ENCODE data around the gene SLC37A3.

The SLC37A3 gene

DNA sequence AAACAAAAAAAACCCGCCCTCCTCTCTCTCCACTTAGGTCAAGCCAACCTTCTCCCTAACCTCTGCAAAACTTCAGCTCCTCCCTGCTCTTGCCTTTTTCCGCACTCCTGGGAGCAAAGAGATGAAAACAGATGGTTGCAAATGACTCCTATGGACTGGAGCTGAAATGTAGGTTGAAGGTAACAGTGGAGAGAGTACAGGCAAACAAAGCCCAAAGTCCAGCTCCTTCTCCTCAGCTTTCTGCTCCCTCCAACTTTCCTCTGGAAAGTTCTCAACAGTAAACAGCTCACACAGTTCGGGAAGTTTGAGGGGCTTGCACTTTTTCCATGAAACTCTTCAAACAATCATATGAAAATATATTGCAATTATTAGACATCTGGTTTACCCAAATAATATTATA, 90.3 kb downstream of the SLC37A3 start:
- Histone ChIP-seq H3K4me1 (ENCODE audit: control insufficient read depth in 2 of 2, insufficient read depth in 1 of 2, low read depth in 1 of 2, low read length in 2 of 2) (no peaks in the 10 kb centered on the region), H4K8ac (ENCODE audit: low read depth, low read length) (no peak overlapping the region), H3K14ac (ENCODE audit: low read length) (no peak overlapping the region), H3K9ac (ENCODE audit: low read depth, low read length, poor library complexity) (no peak overlapping the region), H3K4me2 (ENCODE audit: insufficient read depth, low read length, poor library complexity, severe bottlenecking) (no peak overlapping the region), H3K4ac (ENCODE audit: low read length) (no peak overlapping the region), H3K36me3 (replicated peaks in 1 of 2; ENCODE audit: control insufficient read depth in 2 of 2, insufficient read depth in 2 of 2, low read length in 2 of 2) (no peaks in the 10 kb centered on the region), H2AK5ac (ENCODE audit: low read depth, low read length) (no peak overlapping the region), H3K79me1 (ENCODE audit: low read depth, low read length) (no peaks in the 10 kb centered on the region), H2BK15ac (ENCODE audit: low read length) (no peak overlapping the region), H3K18ac (ENCODE audit: low read length) (no peak overlapping the region), H3K27ac (replicated peaks; ENCODE audit: low read length) (no peak overlapping the region), H2BK12ac (ENCODE audit: low read length) (no peak overlapping the region), H2BK5ac (ENCODE audit: low read length) (no peak overlapping the region), H2BK120ac (ENCODE audit: low read depth, low read length) (no peak overlapping the region), H4K91ac (ENCODE audit: low read depth, low read length, poor library complexity) (no peak overlapping the region), H3K9me3 (replicated peaks in 1 of 2; ENCODE audit: control insufficient read depth in 2 of 2, insufficient read depth in 1 of 2, low read depth in 1 of 2, low read length in 2 of 2) (peaks cover 1 to 3% of the 10 kb centered on the region in 2 donors), H3K4me3 (ENCODE audit: low read length in 2 of 2) (no peak overlapping the region), H2AFZ (ENCODE audit: low read length) (no peak overlapping the region), H3K27me3 (ENCODE audit: control insufficient read depth in 3 of 3, insufficient read depth in 3 of 3, low read depth in 1 of 3, low read length in 3 of 3) (no peaks in the 10 kb centered on the region), H3K23ac (ENCODE audit: low read depth, low read length, poor library complexity) (no peak overlapping the region)
- DNase-seq (ENCODE audit: low spot score) = no peak
- 100% methylated on average over 1 of the region's 3 CpGs; no CpG with 5 or more reads in 1 of the 2 donors for WGBS, 2 donors (ENCODE audit: extremely low coverage in 2 of 2, insufficient read length in 2 of 2, insufficient replicate concordance in 1 of 2)

DNA sequence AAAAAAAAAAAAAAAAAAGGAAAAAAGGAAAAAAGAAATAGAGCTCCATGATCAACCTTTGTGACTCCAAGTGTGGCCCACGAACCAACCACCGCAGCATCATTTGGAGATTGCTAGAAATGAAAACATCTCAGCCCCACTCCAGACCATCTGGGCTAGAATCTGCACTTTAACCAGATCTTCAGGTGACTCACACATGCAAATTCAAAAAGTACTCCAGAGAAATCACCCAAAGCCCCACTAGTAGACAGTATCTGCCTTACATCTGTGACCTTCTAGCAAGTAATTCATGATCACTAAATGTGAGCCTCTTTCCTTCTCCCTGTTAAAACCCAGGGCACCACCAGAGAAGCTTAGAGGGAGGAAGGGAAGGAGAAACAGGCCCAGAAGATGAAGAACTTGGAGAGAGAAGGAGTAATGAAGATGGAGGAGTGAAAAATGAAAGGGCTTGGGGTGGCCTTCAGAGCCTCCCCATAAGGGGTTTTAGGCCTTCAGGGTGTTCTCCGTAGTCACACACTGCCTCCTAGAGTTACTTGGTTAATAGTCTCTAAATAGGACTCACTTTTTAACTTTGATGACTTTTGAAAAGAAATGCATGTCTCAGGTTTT, 94.0 kb downstream of the SLC37A3 start:
- Histone ChIP-seq H4K8ac (ENCODE audit: low read depth, low read length) (no peak overlapping the region), H4K91ac (ENCODE audit: low read depth, low read length, poor library complexity) (no peak overlapping the region), H3K27ac (replicated peaks; ENCODE audit: low read length) (no peak overlapping the region), H2BK15ac (ENCODE audit: low read length) (no peak overlapping the region), H3K23ac (ENCODE audit: low read depth, low read length, poor library complexity) (no peak overlapping the region), H2BK12ac (ENCODE audit: low read length) (no peak overlapping the region), H3K4me1 (ENCODE audit: control insufficient read depth in 2 of 2, insufficient read depth in 1 of 2, low read depth in 1 of 2, low read length in 2 of 2) (no peaks in the 10 kb centered on the region), H3K4me3 (ENCODE audit: low read length in 2 of 2) (no peak overlapping the region), H3K18ac (ENCODE audit: low read length) (no peak overlapping the region), H2BK5ac (ENCODE audit: low read length) (no peak overlapping the region), H3K27me3 (ENCODE audit: control insufficient read depth in 3 of 3, insufficient read depth in 3 of 3, low read depth in 1 of 3, low read length in 3 of 3) (no peaks in the 10 kb centered on the region), H2AK5ac (ENCODE audit: low read depth, low read length) (no peak overlapping the region), H3K14ac (ENCODE audit: low read length) (no peak overlapping the region), H3K9me3 (replicated peaks in 1 of 2; ENCODE audit: control insufficient read depth in 2 of 2, insufficient read depth in 1 of 2, low read depth in 1 of 2, low read length in 2 of 2) (no peaks in the 10 kb centered on the region), H2BK120ac (ENCODE audit: low read depth, low read length) (no peak overlapping the region), H3K9ac (ENCODE audit: low read depth, low read length, poor library complexity) (no peak overlapping the region), H3K4ac (ENCODE audit: low read length) (no peak overlapping the region), H2AFZ (ENCODE audit: low read length) (no peak overlapping the region), H3K4me2 (ENCODE audit: insufficient read depth, low read length, poor library complexity, severe bottlenecking) (no peak overlapping the region), H3K79me1 (ENCODE audit: low read depth, low read length) (no peaks in the 10 kb centered on the region), H3K36me3 (replicated peaks in 1 of 2; ENCODE audit: control insufficient read depth in 2 of 2, insufficient read depth in 2 of 2, low read length in 2 of 2) (no peaks in the 10 kb centered on the region)
- WGBS, 2 donors (ENCODE audit: extremely low coverage in 2 of 2, insufficient read length in 2 of 2, insufficient replicate concordance in 1 of 2) = no CpG with 5 or more reads among the region's 3 CpGs
- no peak for DNase-seq (ENCODE audit: low spot score)

DNA sequence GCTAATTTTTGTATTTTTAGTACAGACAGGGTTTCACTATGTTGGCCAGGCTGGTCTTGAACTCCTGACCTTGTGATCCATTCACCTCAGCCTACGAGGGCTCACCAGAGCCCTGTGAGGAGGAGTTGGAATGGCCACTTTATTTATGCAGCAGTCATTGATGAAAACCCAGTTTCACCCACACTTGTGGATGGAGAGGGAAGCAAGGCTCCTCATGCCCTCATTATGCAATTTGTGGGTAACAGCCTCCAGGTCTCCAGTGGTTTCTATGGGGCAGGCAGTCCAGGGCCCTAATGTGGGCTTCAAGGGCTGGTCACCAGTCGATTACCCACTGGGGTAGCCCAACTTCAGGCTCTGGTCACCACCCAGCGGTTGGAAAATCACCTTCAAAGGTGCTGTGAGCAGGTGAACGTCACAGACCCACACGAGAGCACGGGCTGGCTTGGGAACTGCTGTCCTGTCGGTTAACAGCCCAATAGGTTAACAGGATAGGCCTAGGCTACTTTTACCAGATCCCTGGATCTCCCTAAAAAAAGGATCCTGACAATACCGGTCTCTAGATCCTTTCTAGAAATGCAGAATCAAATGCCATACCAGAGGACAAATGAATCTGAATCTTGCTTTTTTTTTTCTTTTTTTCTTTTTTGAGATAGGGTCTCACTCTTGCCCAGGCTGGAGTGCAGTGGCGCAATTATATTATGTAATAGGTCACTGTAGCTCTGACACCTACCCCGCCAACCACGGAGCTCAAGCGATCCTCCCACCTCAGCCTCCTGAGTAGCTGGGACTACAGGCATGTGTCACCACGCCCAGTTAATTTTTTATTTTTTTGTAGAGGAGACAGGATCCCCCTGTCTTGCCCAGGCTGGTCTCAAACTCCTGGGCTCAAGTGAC, 97.8 kb downstream of the SLC37A3 start:
- Histone ChIP-seq H3K9me3 (replicated peaks in 1 of 2; ENCODE audit: control insufficient read depth in 2 of 2, insufficient read depth in 1 of 2, low read depth in 1 of 2, low read length in 2 of 2) (no peaks in the 10 kb centered on the region), H3K4me2 (ENCODE audit: insufficient read depth, low read length, poor library complexity, severe bottlenecking) (no peak overlapping the region), H4K8ac (ENCODE audit: low read depth, low read length) (no peak overlapping the region), H2BK15ac (ENCODE audit: low read length) (no peak overlapping the region), H3K4me1 (ENCODE audit: control insufficient read depth in 2 of 2, insufficient read depth in 1 of 2, low read depth in 1 of 2, low read length in 2 of 2) (no peaks in the 10 kb centered on the region), H2BK120ac (ENCODE audit: low read depth, low read length) (no peak overlapping the region), H2BK12ac (ENCODE audit: low read length) (no peak overlapping the region), H3K27me3 (ENCODE audit: control insufficient read depth in 3 of 3, insufficient read depth in 3 of 3, low read depth in 1 of 3, low read length in 3 of 3) (no peaks in the 10 kb centered on the region), H3K23ac (ENCODE audit: low read depth, low read length, poor library complexity) (no peak overlapping the region), H2AFZ (ENCODE audit: low read length) (no peak overlapping the region), H3K14ac (ENCODE audit: low read length) (no peak overlapping the region), H3K4me3 (ENCODE audit: low read length in 2 of 2) (no peak overlapping the region), H3K79me1 (ENCODE audit: low read depth, low read length) (no peaks in the 10 kb centered on the region), H3K27ac (replicated peaks; ENCODE audit: low read length) (no peak overlapping the region), H3K4ac (ENCODE audit: low read length) (no peak overlapping the region), H3K18ac (ENCODE audit: low read length) (no peak overlapping the region), H4K91ac (ENCODE audit: low read depth, low read length, poor library complexity) (no peak overlapping the region), H3K36me3 (replicated peaks in 1 of 2; ENCODE audit: control insufficient read depth in 2 of 2, insufficient read depth in 2 of 2, low read length in 2 of 2) (no peaks in the 10 kb centered on the region), H3K9ac (ENCODE audit: low read depth, low read length, poor library complexity) (no peak overlapping the region), H2BK5ac (ENCODE audit: low read length) (no peak overlapping the region), H2AK5ac (ENCODE audit: low read depth, low read length) (no peak overlapping the region)
- DNase-seq (ENCODE audit: low spot score) = no peak
- WGBS, 2 donors (ENCODE audit: extremely low coverage in 2 of 2, insufficient read length in 2 of 2, insufficient replicate concordance in 1 of 2) = no CpG with 5 or more reads among the region's 13 CpGs

DNA sequence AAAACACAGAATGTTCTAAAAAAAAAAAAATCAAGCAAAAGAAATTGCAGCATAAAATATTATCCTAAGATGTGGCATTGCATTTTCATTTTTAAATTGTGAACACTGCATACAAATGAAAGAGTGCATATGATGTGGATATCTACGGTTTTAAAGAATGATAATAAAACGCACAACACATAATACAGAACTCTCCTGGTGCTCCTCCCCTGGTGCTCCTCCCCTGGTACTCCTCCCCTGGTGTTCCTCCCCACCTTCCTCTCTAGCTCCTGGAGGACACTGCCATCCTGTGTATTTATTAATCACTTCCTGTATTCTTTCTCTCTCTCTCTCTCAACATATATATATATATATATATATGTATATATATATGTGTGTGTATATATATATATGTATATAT, 100.1 kb downstream of the SLC37A3 start:
- no peak overlapping the region for H2BK15ac ChIP-seq (ENCODE audit: low read length)
- H4K8ac ChIP-seq (ENCODE audit: low read depth, low read length) = no peak overlapping the region
- no peak overlapping the region for H3K4me2 ChIP-seq (ENCODE audit: insufficient read depth, low read length, poor library complexity, severe bottlenecking)
- H3K18ac ChIP-seq (ENCODE audit: low read length) = no peak overlapping the region
- no peak overlapping the region for H3K27ac ChIP-seq (replicated peaks; ENCODE audit: low read length)
- DNase-seq (ENCODE audit: low spot score) = no peak
- H3K27me3 ChIP-seq (ENCODE audit: control insufficient read depth in 3 of 3, insufficient read depth in 3 of 3, low read depth in 1 of 3, low read length in 3 of 3) = no peaks in the 10 kb centered on the region
- H2BK120ac ChIP-seq (ENCODE audit: low read depth, low read length) = no peak overlapping the region
- H3K9ac ChIP-seq (ENCODE audit: low read depth, low read length, poor library complexity) = no peak overlapping the region
- H3K4me3 ChIP-seq (ENCODE audit: low read length in 2 of 2) = no peak overlapping the region
- peaks cover 0 to 3% of the 10 kb centered on the region in 2 donors for H3K4me1 ChIP-seq (ENCODE audit: control insufficient read depth in 2 of 2, insufficient read depth in 1 of 2, low read depth in 1 of 2, low read length in 2 of 2)
- H2BK5ac ChIP-seq (ENCODE audit: low read length) = no peak overlapping the region
- H3K79me1 ChIP-seq (ENCODE audit: low read depth, low read length) = no peaks in the 10 kb centered on the region
- no CpG with 5 or more reads among the region's 2 CpGs for WGBS, 2 donors (ENCODE audit: extremely low coverage in 2 of 2, insufficient read length in 2 of 2, insufficient replicate concordance in 1 of 2)
- no peaks in the 10 kb centered on the region for H3K36me3 ChIP-seq (replicated peaks in 1 of 2; ENCODE audit: control insufficient read depth in 2 of 2, insufficient read depth in 2 of 2, low read length in 2 of 2)
- no peak overlapping the region for H3K14ac ChIP-seq (ENCODE audit: low read length)
- H4K91ac ChIP-seq (ENCODE audit: low read depth, low read length, poor library complexity) = no peak overlapping the region
- no peak overlapping the region for H3K23ac ChIP-seq (ENCODE audit: low read depth, low read length, poor library complexity)
- H3K9me3 ChIP-seq (replicated peaks in 1 of 2; ENCODE audit: control insufficient read depth in 2 of 2, insufficient read depth in 1 of 2, low read depth in 1 of 2, low read length in 2 of 2) = no peaks in the 10 kb centered on the region
- no peak overlapping the region for H2AFZ ChIP-seq (ENCODE audit: low read length)
- H2BK12ac ChIP-seq (ENCODE audit: low read length) = no peak overlapping the region
- H3K4ac ChIP-seq (ENCODE audit: low read length) = no peak overlapping the region
- no peak overlapping the region for H2AK5ac ChIP-seq (ENCODE audit: low read depth, low read length)
